Activated CD8-positive, alpha-beta memory T cell treated with anti-CD3 and anti-CD28 coated beads, Interleukin-2, amount 10 ng/mL, durations not matched to agents 7 days and 5 days (primary cell): ENCODE data around the gene ROBO1. TPM values are rescaled to one million over a fixed set of nuclear protein-coding genes. Genes with fewer than 3 reads are reported as not detected.
"Not testable (repeated sequence)": the region's sequence is repeated elsewhere in the genome, so short reads cannot be mapped to it uniquely, and the experiment has no call there.

Experiments
- ATAC-seq: fragments of 150-1000 bp; cut with Tn5 transposase; one replicate; pipeline ENCODE4 v1.10.0; 2021; ENCODE audit warnings: moderate library complexity
- CTCF ChIA-PET: fragments of 350-600 bp; sonication (Branson Sonifier 250); formaldehyde crosslinking; loops from one replicate; lab custom pipeline; 2021; ENCODE audit warnings: antibody characterized with exemption; lab: Charles Lee
- DNase-seq: peaks from one replicate; pipeline ENCODE4 v3.0.0-alpha.2; 2020
- H3K27ac Mint-ChIP-seq: one replicate; pipeline ENCODE4 v1.8.0; 2021; ENCODE audit warnings: mild to moderate bottlenecking, mixed read lengths
- H3K27me3 Mint-ChIP-seq: one replicate; pipeline ENCODE4 v1.8.0; 2021; ENCODE audit warnings: mixed read lengths
- H3K36me3 Mint-ChIP-seq: one replicate; pipeline ENCODE4 v1.8.0; 2021; ENCODE audit warnings: mild to moderate bottlenecking, mixed read lengths
- H3K4me1 Mint-ChIP-seq: one replicate; pipeline ENCODE4 v1.8.0; 2021; ENCODE audit warnings: mixed read lengths
- H3K4me3 Mint-ChIP-seq: one replicate; pipeline ENCODE4 v1.8.0; 2021; ENCODE audit warnings: mild to moderate bottlenecking, moderate library complexity, mixed read lengths
- H3K9me3 Mint-ChIP-seq: one replicate; pipeline ENCODE4 v1.8.0; 2022; ENCODE audit warnings: low read depth, mixed read lengths
- total RNA-seq, 2 experiments: library from RNA; stranded (reverse); gene quantifications; one replicate each; pipeline ENCODE4 v1.2.3, GENCODE V29; 2021

The ROBO1 gene
- total RNA-seq, 2 experiments from 2014 or later: 0.32 to 0.87 TPM

DNA sequence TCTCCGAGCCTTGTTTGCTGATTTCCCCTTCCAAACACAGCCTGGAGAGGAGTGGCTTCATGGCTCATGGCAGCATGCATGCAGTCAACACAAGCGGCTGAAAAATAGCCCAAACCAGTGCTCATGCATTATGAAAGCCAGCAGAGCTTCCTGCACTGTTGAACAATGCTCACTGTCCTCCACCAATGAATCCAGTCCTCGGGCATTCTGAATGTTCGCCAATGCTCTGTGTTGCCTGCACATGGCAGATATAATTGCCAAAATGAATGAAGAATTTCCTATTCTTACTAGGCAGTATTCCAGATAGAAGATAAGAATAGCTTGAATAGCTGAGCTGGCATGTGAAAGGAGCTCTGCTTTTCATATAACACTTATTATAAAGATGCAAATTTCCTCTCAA is 252.7 kb downstream of the ROBO1 start:
- ATAC-seq: no peak
- no peak for DNase-seq
- H3K9me3 Mint-ChIP-seq: peaks cover 2% of the 10 kb centered on the region
- no peaks in the 10 kb centered on the region for H3K4me1 Mint-ChIP-seq
- H3K27me3 Mint-ChIP-seq: no peaks in the 10 kb centered on the region
- CTCF ChIA-PET: no interaction called here
- no peaks in the 10 kb centered on the region for H3K36me3 Mint-ChIP-seq
- no peak overlapping the region for H3K27ac Mint-ChIP-seq
- H3K4me3 Mint-ChIP-seq: no peak overlapping the region

DNA sequence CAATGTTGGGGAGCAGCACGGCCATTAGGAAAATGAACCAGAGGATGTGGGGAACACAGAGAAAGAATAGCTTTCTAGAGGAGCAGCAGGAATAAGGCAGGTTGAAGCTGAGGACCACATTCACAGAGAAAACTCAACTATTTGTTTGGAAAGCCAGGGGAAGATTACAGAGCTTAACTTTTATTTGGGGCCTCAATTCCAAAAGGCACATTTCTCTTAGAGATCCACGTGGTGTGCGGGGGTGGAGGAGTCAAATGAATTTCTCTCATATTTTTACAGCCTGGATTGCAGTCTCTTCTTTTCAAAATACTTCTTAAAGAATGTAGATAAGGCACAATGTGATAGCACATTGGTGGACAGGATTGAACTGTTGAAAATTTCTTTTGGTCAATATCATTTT is 253.7 kb downstream of the ROBO1 start:
- Mint-ChIP-seq H3K36me3 (no peaks in the 10 kb centered on the region), H3K9me3 (peaks cover 2% of the 10 kb centered on the region), H3K4me3 (no peak overlapping the region), H3K4me1 (no peaks in the 10 kb centered on the region), H3K27me3 (no peaks in the 10 kb centered on the region), H3K27ac (no peak overlapping the region)
- no peak for ATAC-seq
- CTCF ChIA-PET: no interaction called here
- no peak for DNase-seq

DNA sequence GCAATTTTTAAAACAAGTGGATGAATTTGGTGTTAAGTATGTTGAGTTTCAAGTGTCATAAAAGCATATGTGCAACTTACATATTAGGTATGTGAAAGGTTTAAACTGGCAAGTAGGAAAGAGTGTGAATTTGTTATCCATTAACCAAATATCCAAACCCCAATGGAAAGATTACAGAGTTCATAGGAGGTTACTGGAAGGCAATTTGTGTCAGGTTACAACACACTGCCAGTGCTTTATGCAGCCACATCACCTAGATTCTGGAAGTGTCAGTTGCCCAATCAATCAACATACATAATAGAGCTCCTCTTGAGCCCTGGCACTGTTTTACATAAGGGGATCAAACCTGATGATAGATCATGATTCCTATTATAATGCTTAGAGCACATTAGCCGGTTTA is 261.0 kb downstream of the ROBO1 start:
- Mint-ChIP-seq H3K27me3 (no peaks in the 10 kb centered on the region), H3K27ac (no peak overlapping the region), H3K4me3 (no peak overlapping the region), H3K36me3 (no peaks in the 10 kb centered on the region), H3K9me3 (peaks cover 5% of the 10 kb centered on the region), H3K4me1 (no peaks in the 10 kb centered on the region)
- CTCF ChIA-PET: no interaction called here
- ATAC-seq (no peak), DNase-seq (no peak)

DNA sequence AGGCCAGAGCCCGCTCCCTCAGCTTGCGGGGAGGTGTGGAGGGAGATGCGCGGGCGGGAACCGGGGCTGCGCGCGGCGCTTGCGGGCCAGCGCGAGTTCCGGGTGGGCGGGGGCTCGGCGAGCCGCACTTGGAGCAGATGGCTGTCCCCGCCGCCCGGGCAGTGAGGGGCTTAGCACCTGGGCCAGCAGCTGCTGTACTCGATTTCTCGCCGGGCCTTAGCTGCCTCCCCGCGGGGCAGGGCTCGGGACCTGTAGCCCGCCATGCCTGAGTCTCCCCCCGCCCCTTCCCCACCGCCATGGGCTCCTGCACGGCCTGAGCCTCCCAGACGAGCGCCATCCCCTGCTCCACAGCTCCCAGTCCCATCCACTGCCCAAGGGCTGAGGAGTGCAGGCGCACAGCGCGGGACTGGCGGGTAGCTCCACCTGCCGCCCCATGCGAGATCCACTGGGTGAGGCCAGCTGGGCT is 265.5 kb downstream of the ROBO1 start:
- H3K9me3 Mint-ChIP-seq, H3K27ac Mint-ChIP-seq, H3K36me3 Mint-ChIP-seq, H3K4me3 Mint-ChIP-seq, H3K4me1 Mint-ChIP-seq, ATAC-seq, CTCF ChIA-PET, H3K27me3 Mint-ChIP-seq, DNase-seq: not testable (repeated sequence)

DNA sequence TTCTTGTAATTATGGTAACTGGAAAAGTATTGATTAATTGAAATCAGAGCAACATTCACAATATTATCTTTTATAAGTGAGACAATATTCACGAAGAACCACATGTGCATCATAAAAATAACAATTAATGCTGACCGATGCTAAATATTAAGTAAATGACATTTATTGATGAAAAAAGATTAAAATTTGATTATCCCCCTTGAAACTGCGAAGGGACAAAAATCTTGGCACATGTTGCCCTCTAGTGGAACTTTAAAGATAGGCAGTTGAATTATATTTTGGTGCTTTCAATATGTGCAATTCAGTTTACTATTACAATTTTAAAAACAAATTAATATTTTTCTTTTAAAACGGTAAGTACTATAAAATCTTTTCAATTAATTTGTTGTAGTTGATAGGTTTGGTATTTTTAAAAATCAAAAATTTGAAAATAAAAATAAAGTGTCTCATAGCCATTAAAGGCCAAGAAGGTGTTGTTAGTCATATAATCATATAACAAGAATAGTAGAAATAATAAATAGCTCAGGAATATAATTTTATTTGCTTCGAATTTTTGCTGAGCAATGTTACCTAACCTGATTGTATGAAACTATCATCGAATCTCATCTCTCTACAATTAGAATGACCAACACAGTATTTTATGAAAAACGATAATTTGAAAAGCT is 270.2 kb downstream of the ROBO1 start:
- Mint-ChIP-seq H3K4me3 (no peak overlapping the region), H3K27me3 (no peaks in the 10 kb centered on the region)

DNA sequence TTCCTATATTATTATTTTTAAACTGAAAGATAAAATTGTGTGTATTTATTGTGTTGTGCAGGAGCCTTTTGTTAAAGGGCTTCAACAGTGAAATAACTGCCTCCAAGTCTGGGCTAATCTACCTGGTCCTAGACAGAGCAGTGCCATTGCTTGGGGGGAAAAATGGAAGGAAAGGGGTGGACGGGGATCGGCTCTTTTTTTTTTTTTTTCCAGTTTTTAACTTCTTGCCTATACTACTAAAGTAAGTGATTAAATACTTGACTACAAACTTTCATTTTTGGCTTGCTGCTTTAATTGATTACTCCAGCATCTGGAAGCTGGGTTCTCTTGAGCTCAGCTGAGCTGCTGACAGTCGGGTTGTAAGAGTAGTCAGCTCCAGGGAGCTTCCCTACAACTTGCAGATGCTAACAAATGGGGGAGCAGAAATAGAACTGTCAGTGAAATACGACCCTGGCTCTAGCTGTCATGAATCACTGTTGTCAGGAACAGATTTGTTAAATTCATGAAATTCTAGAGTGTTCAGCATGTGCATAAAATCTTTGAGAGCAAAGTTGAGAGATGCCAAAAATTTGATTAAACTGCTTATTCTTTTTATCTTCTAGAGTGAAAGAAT is 276.7 kb downstream of the ROBO1 start:
- H3K4me3 Mint-ChIP-seq: no peak overlapping the region
- no peaks in the 10 kb centered on the region for H3K36me3 Mint-ChIP-seq
- H3K4me1 Mint-ChIP-seq: no peaks in the 10 kb centered on the region
- DNase-seq (no peak), ATAC-seq (no peak)
- H3K27me3 Mint-ChIP-seq: no peaks in the 10 kb centered on the region
- CTCF ChIA-PET: interaction anchor here (0.7 kb wide), 1 partner anchor 923 kb away, joined by 3 read pairs; no protein-coding TSS in a partner anchor
- H3K9me3 Mint-ChIP-seq: peaks cover 1% of the 10 kb centered on the region
- H3K27ac Mint-ChIP-seq: no peak overlapping the region

More for the DNA sequence above, 270.2 kb downstream of the ROBO1 start:
- H3K4me1 Mint-ChIP-seq: no peaks in the 10 kb centered on the region
- H3K27ac Mint-ChIP-seq: no peak overlapping the region
- no peaks in the 10 kb centered on the region for H3K36me3 Mint-ChIP-seq
- peaks cover 4% of the 10 kb centered on the region for H3K9me3 Mint-ChIP-seq
- ATAC-seq: no peak
- CTCF ChIA-PET: no interaction called here
- no peak for DNase-seq

DNA sequence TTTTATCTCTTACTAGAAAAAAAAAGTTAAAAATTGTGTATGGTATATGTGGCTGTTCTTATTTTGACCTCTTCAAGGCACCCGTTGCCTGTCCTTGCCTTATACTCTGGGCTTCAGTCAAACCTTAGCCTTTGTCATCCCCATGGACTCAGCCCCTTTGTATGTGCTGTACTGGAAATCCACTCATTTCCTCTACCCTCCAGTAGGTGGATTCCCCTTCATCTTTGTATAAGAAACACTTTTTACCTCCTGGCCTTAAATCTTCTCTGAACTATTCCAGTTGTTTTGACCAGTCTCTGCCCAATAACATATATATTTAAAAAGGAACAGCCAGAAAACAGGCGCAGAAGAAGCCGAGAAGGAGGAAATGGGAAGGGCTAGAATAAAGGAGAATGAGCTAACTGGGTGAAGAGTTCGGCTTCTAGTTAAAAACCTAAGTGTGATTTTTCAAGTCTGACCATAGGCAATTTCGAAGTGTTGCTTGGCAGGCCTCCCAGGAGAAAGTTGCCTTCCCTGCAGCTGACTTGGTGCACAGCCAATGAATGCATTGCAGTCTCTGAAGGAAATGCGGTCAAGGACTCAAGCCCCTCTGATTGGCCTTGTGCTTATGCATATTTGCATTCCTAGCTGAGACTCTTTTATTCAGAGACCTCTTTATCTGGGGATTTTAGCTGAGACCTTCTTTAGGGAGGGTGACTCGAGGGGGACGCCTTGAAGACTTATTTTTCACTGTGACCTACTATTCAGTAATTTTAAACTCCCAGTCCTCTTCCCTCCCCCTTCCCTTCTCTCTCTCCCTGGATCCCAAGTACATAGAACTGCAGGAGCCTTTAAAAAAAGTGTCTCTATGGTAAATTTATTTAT is 277.4 kb downstream of the ROBO1 start:
- Mint-ChIP-seq H3K27ac (no peak overlapping the region), H3K27me3 (no peaks in the 10 kb centered on the region), H3K9me3 (peaks cover 1% of the 10 kb centered on the region), H3K4me1 (no peaks in the 10 kb centered on the region), H3K36me3 (no peaks in the 10 kb centered on the region), H3K4me3 (no peak overlapping the region)
- DNase-seq: no peak
- CTCF ChIA-PET: no interaction called here
- ATAC-seq: no peak

DNA sequence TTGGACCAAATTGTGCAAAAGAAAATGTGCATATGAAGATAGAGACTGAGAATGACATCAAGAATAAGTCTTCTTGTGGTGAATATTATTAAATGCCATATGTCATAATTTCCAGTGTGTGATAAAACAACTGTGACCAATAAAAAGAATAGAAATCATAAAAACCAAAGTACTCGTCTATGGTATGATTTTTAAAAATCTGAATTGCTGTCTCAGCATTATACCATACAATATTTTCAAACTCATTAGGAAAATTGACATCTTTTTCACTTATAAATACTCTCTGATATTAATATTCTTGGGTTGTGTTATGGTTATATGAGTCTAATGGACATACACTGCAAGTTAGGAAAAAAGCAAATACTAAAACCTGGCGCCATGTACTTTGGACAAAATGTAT is 279.4 kb downstream of the ROBO1 start:
- Mint-ChIP-seq H3K4me3 (no peak overlapping the region), H3K36me3 (no peaks in the 10 kb centered on the region), H3K4me1 (no peaks in the 10 kb centered on the region), H3K9me3 (no peaks in the 10 kb centered on the region), H3K27me3 (no peaks in the 10 kb centered on the region), H3K27ac (no peak overlapping the region)
- DNase-seq: no peak
- no peak for ATAC-seq
- CTCF ChIA-PET: no interaction called here

DNA sequence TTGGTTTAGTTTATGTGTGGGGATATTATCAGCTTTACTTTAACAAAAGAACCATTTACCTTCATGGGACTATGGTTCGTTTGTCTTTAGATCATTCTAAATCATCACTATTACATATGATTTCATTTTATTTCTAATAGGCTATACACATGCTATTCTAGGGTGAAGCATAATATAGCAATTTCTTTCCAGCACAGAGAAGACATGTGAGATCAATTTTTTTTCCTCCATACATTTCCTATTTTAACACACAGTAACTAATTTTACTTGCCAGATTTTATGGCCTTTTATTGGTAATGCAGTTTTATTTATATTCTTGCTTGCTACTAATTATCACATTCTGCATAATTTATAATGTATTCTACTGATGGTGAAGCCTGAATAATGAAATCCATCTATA is 287.1 kb downstream of the ROBO1 start:
- Mint-ChIP-seq H3K27me3 (no peaks in the 10 kb centered on the region), H3K9me3 (peaks cover 2% of the 10 kb centered on the region), H3K27ac (no peak overlapping the region), H3K4me1 (no peaks in the 10 kb centered on the region), H3K36me3 (no peaks in the 10 kb centered on the region), H3K4me3 (no peak overlapping the region)
- ATAC-seq: no peak
- no peak for DNase-seq
- CTCF ChIA-PET: no interaction called here

DNA sequence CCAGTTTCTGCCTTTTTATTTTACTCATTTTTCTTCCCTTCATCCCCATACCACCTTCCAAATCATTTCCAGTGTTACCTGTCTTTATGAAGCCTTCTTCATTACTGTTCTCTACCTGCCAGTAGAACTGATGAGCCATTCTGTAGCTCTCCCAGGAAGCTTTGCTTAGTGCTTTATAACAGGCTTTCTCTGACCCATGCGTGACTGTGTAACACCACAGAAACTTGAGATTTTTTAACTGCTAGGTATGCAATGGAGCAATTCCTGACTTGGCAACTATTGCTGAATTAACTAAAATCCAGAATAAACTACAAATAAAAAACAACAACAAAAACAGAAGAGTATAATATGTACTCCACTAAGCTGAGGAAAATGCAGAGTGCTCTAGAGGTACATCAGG is 289.2 kb downstream of the ROBO1 start:
- ATAC-seq: no peak
- no peaks in the 10 kb centered on the region for H3K4me1 Mint-ChIP-seq
- DNase-seq: no peak
- no peaks in the 10 kb centered on the region for H3K36me3 Mint-ChIP-seq
- H3K4me3 Mint-ChIP-seq: no peak overlapping the region
- CTCF ChIA-PET: no interaction called here
- no peaks in the 10 kb centered on the region for H3K27me3 Mint-ChIP-seq
- H3K27ac Mint-ChIP-seq: no peak overlapping the region
- peaks cover 2% of the 10 kb centered on the region for H3K9me3 Mint-ChIP-seq

DNA sequence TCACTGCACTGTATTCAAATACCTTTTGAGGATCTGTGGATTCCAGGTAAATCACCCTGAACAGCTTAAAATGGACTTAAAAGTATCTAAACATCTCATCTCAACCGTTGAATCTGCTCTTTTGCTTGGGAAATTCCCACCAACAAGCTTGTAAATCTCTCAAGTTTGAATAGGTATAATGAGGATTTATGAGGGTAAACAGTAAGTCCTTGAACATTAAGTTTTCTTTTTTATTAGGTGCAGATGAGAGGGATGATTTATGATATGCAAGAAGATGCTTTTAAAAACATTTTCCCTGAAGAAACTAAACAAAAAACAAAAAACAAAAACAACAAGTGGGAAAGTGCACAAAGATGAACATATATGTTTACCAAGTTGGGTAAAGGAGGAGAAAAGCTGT is 290.6 kb downstream of the ROBO1 start:
- no peak overlapping the region for H3K4me3 Mint-ChIP-seq
- H3K27ac Mint-ChIP-seq: no peak overlapping the region
- H3K9me3 Mint-ChIP-seq: no peaks in the 10 kb centered on the region
- ATAC-seq (no peak), DNase-seq (no peak)
- H3K36me3 Mint-ChIP-seq: no peaks in the 10 kb centered on the region
- H3K27me3 Mint-ChIP-seq: no peaks in the 10 kb centered on the region
- no peaks in the 10 kb centered on the region for H3K4me1 Mint-ChIP-seq
- CTCF ChIA-PET: no interaction called here

DNA sequence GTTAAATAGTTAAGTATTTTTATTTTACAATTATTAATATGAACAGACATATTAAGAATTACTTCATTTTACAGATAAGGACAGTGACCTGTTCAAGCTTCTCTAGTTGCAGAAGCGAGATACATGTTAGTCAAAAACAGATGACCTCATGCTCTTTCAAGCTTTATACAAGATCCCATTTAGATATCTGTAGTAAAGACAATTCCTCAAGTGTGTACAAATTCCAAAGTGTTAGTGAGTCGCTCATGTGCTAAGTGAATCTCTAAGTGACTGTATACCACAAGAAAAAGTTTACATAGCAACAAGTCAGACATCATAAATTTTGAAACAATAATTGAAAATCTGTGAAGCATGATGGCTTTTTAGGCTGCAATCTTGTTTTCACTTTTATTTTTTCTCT is 293.8 kb downstream of the ROBO1 start:
- Mint-ChIP-seq H3K27me3 (no peaks in the 10 kb centered on the region), H3K4me1 (no peaks in the 10 kb centered on the region), H3K4me3 (no peak overlapping the region), H3K9me3 (peaks cover under 1% of the 10 kb centered on the region), H3K36me3 (no peaks in the 10 kb centered on the region), H3K27ac (no peak overlapping the region)
- no peak for ATAC-seq
- DNase-seq: no peak
- CTCF ChIA-PET: no interaction called here

DNA sequence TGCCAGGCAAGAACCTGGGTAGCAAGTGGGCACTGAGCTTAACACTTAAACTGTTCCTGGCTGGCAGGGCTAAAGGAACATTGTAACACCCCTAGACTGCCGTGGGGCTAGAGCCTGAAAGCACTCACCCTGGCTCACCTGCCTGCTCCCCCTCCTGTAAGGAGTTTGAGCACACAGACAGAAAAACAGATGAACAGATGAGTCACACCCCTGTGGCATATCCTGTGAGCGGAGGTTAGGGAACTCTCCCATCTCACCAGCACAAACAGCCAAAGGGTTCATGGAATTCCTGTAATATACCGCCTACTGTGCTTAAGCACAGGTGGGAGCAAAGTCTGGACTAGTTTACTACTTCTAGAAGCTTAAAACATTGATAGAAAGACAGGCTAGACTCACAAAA is 300.1 kb downstream of the ROBO1 start:
- Mint-ChIP-seq H3K36me3 (no peaks in the 10 kb centered on the region), H3K27ac (no peak overlapping the region), H3K9me3 (peaks cover 6% of the 10 kb centered on the region), H3K27me3 (no peaks in the 10 kb centered on the region), H3K4me3 (no peak overlapping the region), H3K4me1 (no peaks in the 10 kb centered on the region)
- CTCF ChIA-PET: no interaction called here
- no peak for DNase-seq
- ATAC-seq: no peak
